Measurements from ENCODE around the gene PKIG. TPM values are rescaled to one million over a fixed set of nuclear protein-coding genes. Genes with fewer than 3 reads are reported as not detected.

Gene PKIG
- polyA plus RNA-seq, 1 donor from 2014 or later = 174 TPM

DNA sequence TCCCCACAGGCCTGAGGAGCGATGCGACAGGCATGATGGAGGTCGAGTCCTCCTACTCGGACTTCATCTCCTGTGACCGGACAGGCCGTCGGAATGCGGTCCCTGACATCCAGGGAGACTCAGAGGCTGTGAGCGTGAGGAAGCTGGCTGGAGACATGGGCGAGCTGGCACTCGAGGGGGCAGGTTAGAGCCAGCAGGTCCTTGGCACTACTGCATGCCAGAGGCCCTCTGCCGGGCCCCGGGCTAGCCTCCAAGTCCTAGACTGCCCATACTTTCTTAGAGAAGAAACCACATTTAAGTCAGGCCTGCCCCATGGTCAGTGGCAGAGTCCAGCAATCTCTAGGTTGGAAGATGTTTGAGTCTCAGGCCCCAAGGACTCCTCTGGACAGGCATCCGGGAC is 32.1 kb downstream of the PKIG start:
- no peak overlapping the region for H3K27ac ChIP-seq (ENCODE audit: low read length)
- no peaks in the 10 kb centered on the region for H3K79me2 ChIP-seq (replicated peaks; ENCODE audit: insufficient read depth, low read length)
- no peak overlapping the region for H3K4me3 ChIP-seq (ENCODE audit: low read length)
- no peaks in the 10 kb centered on the region for H3K27me3 ChIP-seq (ENCODE audit: insufficient read depth, low read depth, low read length)
- no peak for TF ChIP-seq MXI1 (conservative IDR thresholded peaks at IDR 0.05; ENCODE audit: poor library complexity, severe bottlenecking)
- H3K9me2 ChIP-seq (ENCODE audit: insufficient read depth, low read length) = no peaks in the 10 kb centered on the region
- H2AFZ ChIP-seq (ENCODE audit: low read depth, low read length) = no peak overlapping the region
- H3K9me3 ChIP-seq (ENCODE audit: low read length) = no peaks in the 10 kb centered on the region
- H3F3A ChIP-seq (ENCODE audit: insufficient read depth, low read length, poor library complexity, severe bottlenecking) = no peaks in the 10 kb centered on the region
- no peaks in the 10 kb centered on the region for H4K20me1 ChIP-seq (ENCODE audit: insufficient read depth)
- no peak overlapping the region for H3K9ac ChIP-seq (ENCODE audit: low read length)
- H3K4me2 ChIP-seq (ENCODE audit: low read length) = no peak overlapping the region
- peaks cover 5% of the 10 kb centered on the region for H3K36me3 ChIP-seq (ENCODE audit: insufficient read depth, low read length)

GRCh38 chr20:44615169-44615791 is 32.9 kb downstream of the PKIG start:
- no peak overlapping the region for H3K9ac ChIP-seq (ENCODE audit: low read length)
- H3K27ac ChIP-seq (ENCODE audit: low read length) = no peak overlapping the region

More at GRCh38 chr20:44615169-44615791, 32.9 kb downstream of the PKIG start:
- H2AFZ ChIP-seq (ENCODE audit: low read depth, low read length) = no peak overlapping the region
- H4K20me1 ChIP-seq (ENCODE audit: insufficient read depth) = no peaks in the 10 kb centered on the region
- H3K4me3 ChIP-seq (ENCODE audit: low read length) = no peak overlapping the region
- no peaks in the 10 kb centered on the region for H3F3A ChIP-seq (ENCODE audit: insufficient read depth, low read length, poor library complexity, severe bottlenecking)
- no peaks in the 10 kb centered on the region for H3K9me2 ChIP-seq (ENCODE audit: insufficient read depth, low read length)
- H3K9me3 ChIP-seq (ENCODE audit: low read length) = no peaks in the 10 kb centered on the region
- TF ChIP-seq CTCF (IDR thresholded peaks at IDR 0.05; ENCODE audit: poor library complexity, severe bottlenecking) (no peak), EZH2 (IDR thresholded peaks at IDR 0.05; ENCODE audit: borderline replicate concordance, insufficient read depth, low read length, poor library complexity, severe bottlenecking) (no peak), TAF1 (IDR thresholded peaks at IDR 0.05; ENCODE audit: low read depth) (no peak), MXI1 (conservative IDR thresholded peaks at IDR 0.05; ENCODE audit: poor library complexity, severe bottlenecking) (no peak), RAD21 (conservative IDR thresholded peaks at IDR 0.05) (no peak), SMC3 (conservative IDR thresholded peaks at IDR 0.05; ENCODE audit: poor library complexity) (no peak), REST (IDR thresholded peaks at IDR 0.05; ENCODE audit: borderline replicate concordance) (no peak), POLR2AphosphoS5 (IDR thresholded peaks at IDR 0.05) (no peak), EP300 (conservative IDR thresholded peaks at IDR 0.05; ENCODE audit: poor library complexity, severe bottlenecking) (no peak)
- H3K4me2 ChIP-seq (ENCODE audit: low read length) = no peak overlapping the region
- H3K79me2 ChIP-seq (replicated peaks; ENCODE audit: insufficient read depth, low read length) = no peaks in the 10 kb centered on the region
- H3K36me3 ChIP-seq (ENCODE audit: insufficient read depth, low read length) = peaks cover 5% of the 10 kb centered on the region
- no peaks in the 10 kb centered on the region for H3K27me3 ChIP-seq (ENCODE audit: insufficient read depth, low read depth, low read length)

Data from neural cell (in vitro differentiated cells).